IMR-90 (cell line): ENCODE measurements around the gene MRPL45. TPM values are rescaled to one million over a fixed set of nuclear protein-coding genes. Genes with fewer than 3 reads are reported as not detected.
A peak's percentile ranks its signal among the peaks of the same experiment; 100 is the strongest.

Experiments
- ATAC-seq: fragments of 200-7000 bp; cut with Tn5 transposase; 2 replicates; pipeline ENCODE4 v1.9.1; 2020; ENCODE audit warnings: low read depth, mild to moderate bottlenecking, moderate library complexity
- BruUV-seq: library from RNA; stranded (reverse); fragments of 400-500 nt; replicated peaks from 2 replicates; lab custom pipeline; 2021; lab: Mats Ljungman, UMichigan
- CTCF ChIA-PET: fragments of 300-600 bp; formaldehyde crosslinking; extraction: SDS; loops from one replicate; lab custom pipeline; 2021; ENCODE audit warnings: antibody characterized with exemption; lab: Yijun Ruan, JAX
- POLR2A ChIA-PET: fragments of 300-600 bp; sonication (Branson Sonifier 250); formaldehyde crosslinking; loops from one replicate; lab custom pipeline; 2022; ENCODE audit warnings: antibody characterized with exemption; ENCODE audit not compliant: unreplicated experiment; lab: Charles Lee
- DNase-seq: peaks from one replicate; pipeline ENCODE4 v3.0.0; 2013
- H2AFZ ChIP-seq: replicated peaks from 2 replicates; pipeline ENCODE3; 2013; ENCODE audit warnings: low read length, mild to moderate bottlenecking; ENCODE audit not compliant: poor library complexity
- H2AK5ac ChIP-seq: 2 replicates; pipeline ENCODE4 v1.6.1; 2013; ENCODE audit warnings: low read depth, low read length, inconsistent platforms
- H2AK9ac ChIP-seq: replicated peaks from 2 replicates; pipeline ENCODE3; 2013; ENCODE audit warnings: mild to moderate bottlenecking, low read depth, low read length, moderate library complexity; ENCODE audit not compliant: poor library complexity
- H2BK120ac ChIP-seq: 2 replicates; pipeline ENCODE4 v1.6.1; 2013; ENCODE audit warnings: low read depth, low read length, inconsistent platforms
- H2BK15ac ChIP-seq: 3 replicates; pipeline ENCODE4 v1.6.1; 2013; ENCODE audit warnings: low read depth, low read length, inconsistent platforms
- H2BK20ac ChIP-seq: 2 replicates; pipeline ENCODE4 v1.6.1; 2013; ENCODE audit warnings: low read depth, mild to moderate bottlenecking, inconsistent platforms, low read length, moderate library complexity
- H2BK5ac ChIP-seq: 2 replicates; pipeline ENCODE4 v1.6.1; 2013; ENCODE audit warnings: mild to moderate bottlenecking, low read depth, low read length, inconsistent platforms; ENCODE audit not compliant: poor library complexity, severe bottlenecking
- H3K14ac ChIP-seq: replicated peaks from 2 replicates; pipeline ENCODE4 v1.6.1; 2013; ENCODE audit warnings: low read depth, low read length, inconsistent platforms
- H3K18ac ChIP-seq: 2 replicates; pipeline ENCODE4 v1.6.1; 2013; ENCODE audit warnings: low read depth, low read length, control low read depth
- H3K23ac ChIP-seq: 2 replicates; pipeline ENCODE4 v1.6.1; 2013; ENCODE audit warnings: low read depth, low read length, inconsistent platforms
- H3K27ac ChIP-seq: 2 replicates; pipeline ENCODE4 v1.5.1; 2013; ENCODE audit warnings: mild to moderate bottlenecking, control low read depth, low read length; ENCODE audit not compliant: insufficient read depth
- H3K27me3 ChIP-seq: 2 replicates; pipeline ENCODE4 v1.6.1; 2013; ENCODE audit warnings: low read length; ENCODE audit not compliant: control insufficient read depth, insufficient read depth
- H3K36me3 ChIP-seq: 2 replicates; pipeline ENCODE4 v1.6.1; 2013; ENCODE audit warnings: low read length, mixed read lengths; ENCODE audit not compliant: control insufficient read depth, insufficient read depth
- H3K4ac ChIP-seq: 2 replicates; pipeline ENCODE4 v1.6.1; 2013; ENCODE audit warnings: low read depth, low read length, inconsistent platforms
- H3K4me1 ChIP-seq: 2 replicates; pipeline ENCODE4 v1.6.1; 2013; ENCODE audit warnings: low read length, mixed read lengths; ENCODE audit not compliant: control insufficient read depth, insufficient read depth
- H3K4me2 ChIP-seq: 2 replicates; pipeline ENCODE4 v1.6.1; 2013; ENCODE audit warnings: low read depth, mild to moderate bottlenecking, control low read depth, low read length, moderate library complexity
- H3K4me3 ChIP-seq: 2 replicates; pipeline ENCODE4 v1.5.1; 2013; ENCODE audit warnings: low read depth, mild to moderate bottlenecking, control low read depth, low read length, moderate library complexity; ENCODE audit not compliant: insufficient read depth
- H3K56ac ChIP-seq: 2 replicates; pipeline ENCODE4 v1.6.1; 2013; ENCODE audit warnings: low read length, inconsistent platforms; ENCODE audit not compliant: insufficient read depth; ENCODE audit errors: extremely low read depth
- H3K79me1 ChIP-seq, 2 experiments: 2 replicates each; pipeline ENCODE4 v1.6.1; 2013; ENCODE audit warnings: low read length in 2 of 2, inconsistent platforms in 1 of 2, low read depth in 1 of 2
- H3K9ac ChIP-seq: 2 replicates; pipeline ENCODE4 v1.6.1; 2013; ENCODE audit warnings: low read depth, low read length, control low read depth
- H3K9me1 ChIP-seq: 2 replicates; pipeline ENCODE4 v1.6.1; 2013; ENCODE audit warnings: low read length, inconsistent platforms; ENCODE audit not compliant: insufficient read depth
- H3K9me3 ChIP-seq: 2 replicates; pipeline ENCODE4 v1.6.1; 2013; ENCODE audit warnings: low read length; ENCODE audit not compliant: control insufficient read depth, insufficient read depth
- H4K20me1 ChIP-seq: 2 replicates; pipeline ENCODE4 v1.6.1; 2013; ENCODE audit warnings: low read length, inconsistent platforms; ENCODE audit not compliant: insufficient read depth
- H4K5ac ChIP-seq: 2 replicates; pipeline ENCODE4 v1.6.1; 2013; ENCODE audit warnings: mild to moderate bottlenecking, low read depth, low read length, control low read depth
- H4K8ac ChIP-seq, 2 experiments: 2 replicates each; pipeline ENCODE4 v1.6.1; 2013; ENCODE audit warnings: low read depth in 2 of 2, low read length in 2 of 2, control low read depth in 1 of 2, inconsistent platforms in 1 of 2
- H4K91ac ChIP-seq: 2 replicates; pipeline ENCODE4 v1.6.1; 2013; ENCODE audit warnings: low read depth, low read length, inconsistent platforms; ENCODE audit not compliant: insufficient read depth
- CEBPB ChIP-seq: IDR thresholded peaks from 2 replicates; pipeline ENCODE4 v1.6.1; 2012; ENCODE audit warnings: low read depth, low read length, improper control_type of control experiment
- ELK1 ChIP-seq: fragments of 150-350 bp; IDR thresholded peaks from 2 replicates; pipeline ENCODE4 v1.6.1; 2016; ENCODE audit warnings: low read depth, mild to moderate bottlenecking, low read length, moderate library complexity, borderline replicate concordance
- FOS ChIP-seq: fragments of 150-350 bp; IDR thresholded peaks from 2 replicates; pipeline ENCODE4 v1.6.1; 2016; ENCODE audit warnings: low read depth, low read length
- MAZ ChIP-seq: IDR thresholded peaks from 2 replicates; pipeline ENCODE4 v1.6.1; 2012; ENCODE audit warnings: low read depth, mild to moderate bottlenecking, low read length, improper control_type of control experiment, moderate library complexity, borderline replicate concordance
- WGBS, 2 experiments: methylation state at CpG; one replicate each; pipeline versions ENCODE4 v1.1.5 to v1.1.7; 2013; ENCODE audit warnings: missing lambda C conversion rate in 2 of 2; ENCODE audit not compliant: insufficient read length in 1 of 2; ENCODE audit errors: extremely low coverage in 2 of 2; 5-methylcytosine and 5-hydroxymethylcytosine counted together
- dilution Hi-C: fragments of 300-500 bp; cut with HindIII; formaldehyde crosslinking; loops from one replicate; pipeline ENCODE4 v1.14.3; 2018; ENCODE audit warnings: low sequenced_read_pairs; ENCODE audit not compliant: unreplicated experiment
- in situ Hi-C: fragments of 300-500 bp; cut with MboI; formaldehyde crosslinking; loops from 3 replicates; pipeline ENCODE4 v1.14.3; 2019; ENCODE audit warnings: low sequenced_read_pairs, inconsistent platforms, mixed read lengths
- intact Hi-C: fragments of 100-400 bp; cut with micrococcal nuclease; formaldehyde crosslinking; loops from 2 replicates; pipeline ENCODE4 v1.10.0; 2022
- polyA plus RNA-seq, 3 experiments: library from polyadenylated mRNA; depleted of rRNA; stranded (reverse); fragments of >200 nt; gene quantifications; 2 replicates each; pipeline ENCODE4 v1.2.3, GENCODE V29; 2012; ENCODE audit warnings: low replicate concordance in 1 of 3
- total RNA-seq: library from RNA; depleted of rRNA; stranded (reverse); fragments of >200 nt; gene quantifications from 2 replicates; pipeline ENCODE4 v1.2.3, GENCODE V29; 2012

The MRPL45 gene
- total and polyA plus RNA-seq, 2 of the 4 experiments (the other 2 are of a cell fraction) = 39.6 to 46.8 TPM

DNA sequence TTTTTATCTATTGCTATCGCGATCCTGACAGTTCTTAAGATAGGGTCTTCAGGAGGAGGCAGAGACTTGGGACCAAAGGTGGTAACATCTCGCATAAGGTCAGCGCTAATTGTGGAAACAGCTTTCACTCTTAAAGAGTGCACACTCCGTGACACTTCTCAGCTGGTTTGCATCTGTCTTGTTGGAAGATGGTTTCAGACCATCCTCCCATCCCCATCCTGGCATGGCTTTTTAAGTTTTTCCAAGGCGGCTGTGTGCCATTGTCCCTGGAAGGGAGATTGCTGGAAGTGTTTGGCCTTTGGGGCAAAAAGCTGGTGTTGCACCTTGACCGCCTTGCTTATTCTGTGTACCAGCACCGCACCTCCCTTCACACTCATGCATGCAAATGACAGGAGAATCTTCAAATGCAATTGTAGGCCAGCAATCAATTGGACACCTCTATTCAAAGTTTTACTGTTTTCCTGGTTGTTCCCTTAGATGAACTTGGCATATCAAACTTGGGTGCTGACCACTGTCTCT lies 56.2 kb downstream of the MRPL45 start:
- Histone ChIP-seq H2BK20ac (no peak overlapping the region), H3K23ac (peak overlapping the region; percentile 70), H3K4me2 (peak overlapping the region; percentile 98), H3K4ac (no peak overlapping the region), H2BK15ac (no peak overlapping the region), H4K91ac (no peak overlapping the region), H3K56ac (peak overlapping the region; percentile 74), H2AK9ac (peak overlapping the region; percentile 85), H3K27ac (peak overlapping the region; percentile 10; the same call in 1 of the 2 replicates), H3K9ac (peak overlapping the region; percentile 83), H3K9me1 (peaks cover 9% of the 10 kb centered on the region; the same call in 1 of the 2 replicates), H4K8ac (no peak overlapping the region), H2BK120ac (no peak overlapping the region), H3K36me3 (no peaks in the 10 kb centered on the region), H3K9me3 (no peaks in the 10 kb centered on the region), H4K20me1 (peaks cover 50% of the 10 kb centered on the region), H3K4me1 (peaks cover 6% of the 10 kb centered on the region), H2AK5ac (no peak overlapping the region), H3K27me3 (no peaks in the 10 kb centered on the region), H3K18ac (no peak overlapping the region), H4K5ac (no peak overlapping the region), H2AFZ (peak overlapping the region; percentile 93), H3K79me1 (peaks cover 26 to 47% of the 10 kb centered on the region in 2 experiments), H3K4me3 (peak overlapping the region; percentile 80), H3K14ac (peak overlapping the region; percentile 55), H2BK5ac (no peak overlapping the region)
- in situ Hi-C loops = loop anchor here (10.0 to 25.0 kb wide), 2 partner anchors 134 to 312 kb away; no protein-coding TSS in a partner anchor
- POLR2A ChIA-PET = no interaction called here
- TF ChIP-seq ELK1 (no peak), MAZ (no peak), CEBPB (no peak), FOS (no peak)
- intact Hi-C loops = no loop called here
- DNase-seq (no peak), ATAC-seq (no peak)
- no TSS peak for BruUV-seq
- 0% methylated on average over 1 of the region's 8 CpGs; no CpG with 5 or more reads in 1 of the 2 experiments for WGBS, 2 experiments
- CTCF ChIA-PET = no interaction called here
- dilution Hi-C loops = no loop called here
